Inferior parietal cortex (tissue), 1 donor: ENCODE data around the gene ELK3.

ENCODE experiments used
- DNase-seq: peaks from one replicate; pipeline ENCODE4 v3.0.0-alpha.2; 2016; ENCODE audit errors: extremely low spot score

Gene ELK3

DNA sequence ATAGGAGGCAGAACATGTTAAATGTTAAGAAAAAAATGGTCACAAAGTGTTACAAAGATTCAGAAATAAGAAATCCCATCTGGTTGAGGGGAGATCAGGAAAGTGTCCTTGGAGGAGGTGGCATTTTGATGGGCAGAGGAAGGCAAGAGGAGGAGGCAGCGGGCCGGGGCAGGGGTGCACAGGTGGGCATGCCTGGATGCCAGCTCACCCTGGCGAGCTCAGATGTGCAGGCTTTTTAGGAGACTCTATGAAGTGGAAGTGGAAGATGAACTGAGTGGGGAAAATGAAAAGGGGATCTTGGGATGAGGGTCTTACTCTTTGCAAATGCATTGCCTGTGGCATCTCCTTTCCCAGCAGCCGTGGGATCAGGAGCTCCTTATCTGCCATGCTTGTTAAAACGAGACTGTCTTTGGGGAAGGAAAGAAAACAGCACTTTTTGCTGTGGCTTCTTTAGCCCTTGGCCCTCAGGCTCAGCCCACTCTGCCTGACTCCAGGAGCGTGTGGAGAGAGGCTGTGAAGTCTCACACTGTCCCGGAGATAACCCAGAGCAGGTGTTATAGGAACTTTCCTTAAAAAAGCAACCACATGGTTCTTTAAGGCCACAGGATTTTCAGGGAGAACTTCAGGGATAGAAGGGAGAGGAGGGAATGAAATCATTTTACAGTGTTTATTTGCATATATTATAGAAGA is 62.6 kb downstream of the ELK3 start:
- DNase-seq: no peak

DNA sequence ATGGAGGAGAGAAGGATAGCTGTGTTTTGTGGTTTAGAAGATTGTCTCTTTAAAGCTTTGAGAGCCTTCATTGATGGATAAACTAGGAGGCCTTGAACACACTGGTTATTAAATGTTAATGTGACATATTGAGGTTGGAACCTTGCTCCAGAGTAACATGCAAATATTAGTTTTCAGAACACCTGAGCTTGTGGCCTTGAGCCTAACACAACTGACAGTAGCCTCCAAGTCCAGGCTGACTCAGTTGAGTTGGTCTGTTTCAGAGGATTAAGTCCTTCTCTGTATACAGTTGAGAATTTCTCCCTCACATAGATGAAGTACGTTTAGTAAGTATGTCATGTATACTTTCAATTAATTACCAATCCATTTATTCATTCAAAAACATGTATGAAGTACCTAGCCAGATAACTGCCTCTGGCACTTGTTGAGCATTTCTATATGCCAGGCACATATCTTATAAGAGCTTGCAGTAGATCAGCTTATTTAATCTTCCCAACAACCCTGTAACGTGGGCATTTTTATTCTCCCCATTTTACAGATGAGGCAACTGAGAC is 63.5 kb downstream of the ELK3 start:
- DNase-seq: no peak

DNA sequence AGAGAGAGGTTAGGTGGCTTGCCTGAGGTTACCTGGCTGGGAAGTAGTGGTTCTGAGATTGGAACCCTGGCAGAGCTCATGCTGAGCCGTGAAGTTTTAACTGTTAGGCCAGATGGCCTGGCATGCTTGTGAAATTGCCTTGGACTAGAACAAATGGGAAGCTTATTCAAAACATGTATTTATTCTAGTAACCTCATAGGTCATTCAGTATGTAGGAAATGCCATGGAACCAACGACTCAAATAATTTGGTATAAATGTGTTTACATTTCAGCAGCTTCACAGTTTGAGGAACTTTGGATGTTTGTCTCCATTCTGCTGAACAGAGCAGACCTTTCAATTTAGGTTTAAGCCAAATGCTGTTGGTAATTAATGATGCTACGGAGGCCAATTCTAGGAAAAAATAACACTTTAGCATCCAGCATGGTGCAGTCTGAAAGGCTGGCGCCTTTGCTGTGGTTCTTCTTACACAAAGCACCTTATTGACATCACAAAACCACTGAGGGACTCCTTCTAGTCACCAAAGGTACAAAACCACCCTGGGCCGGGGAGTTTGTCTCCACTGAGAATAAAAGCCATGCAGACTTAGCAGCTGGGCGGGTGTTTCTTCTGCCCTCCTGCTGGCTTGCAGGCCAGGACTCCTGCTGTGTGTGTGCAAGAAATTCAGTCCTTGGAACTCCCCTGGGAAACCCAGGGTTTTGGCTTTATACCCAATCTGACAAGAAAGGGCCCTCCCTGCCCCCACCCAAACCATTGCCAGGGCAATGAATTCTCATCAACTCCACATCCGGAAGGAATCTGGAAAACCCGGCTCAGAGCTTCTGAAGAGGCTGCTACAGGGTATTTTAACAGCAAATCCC is 64.2 kb downstream of the ELK3 start:
- no peak for DNase-seq

GRCh38 chr12:96260231-96260630 is 66.1 kb downstream of the ELK3 start:
- DNase-seq: no peak

- no peak for DNase-seq
Observed at GRCh38 chr12:96260644-96261043, 66.5 kb downstream of the ELK3 start.

- no peak for DNase-seq
Observed at GRCh38 chr12:96261557-96261956, 67.4 kb downstream of the ELK3 start.

- no peak for DNase-seq
Observed at GRCh38 chr12:96263449-96263902, 69.3 kb downstream of the ELK3 start.

DNA sequence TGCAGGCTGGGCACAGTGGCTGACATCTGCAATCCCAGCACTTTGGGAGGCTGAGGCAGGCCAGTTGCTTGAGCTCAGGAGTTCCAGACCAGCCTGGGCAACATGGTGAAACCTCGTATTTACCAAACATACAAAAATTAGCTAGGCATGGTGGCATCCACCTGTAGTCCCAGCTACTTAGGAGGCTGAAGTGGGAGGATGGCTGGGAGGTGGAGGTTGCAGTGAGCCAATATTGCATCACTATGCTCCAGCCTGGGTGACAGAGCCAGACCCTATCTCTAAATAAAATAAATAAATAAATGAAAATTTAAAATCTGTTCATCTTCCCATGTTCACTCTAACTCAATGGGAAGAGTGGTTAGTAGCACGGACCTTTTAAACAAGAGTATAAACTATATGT is 71.2 kb downstream of the ELK3 start:
- DNase-seq: no peak

DNA sequence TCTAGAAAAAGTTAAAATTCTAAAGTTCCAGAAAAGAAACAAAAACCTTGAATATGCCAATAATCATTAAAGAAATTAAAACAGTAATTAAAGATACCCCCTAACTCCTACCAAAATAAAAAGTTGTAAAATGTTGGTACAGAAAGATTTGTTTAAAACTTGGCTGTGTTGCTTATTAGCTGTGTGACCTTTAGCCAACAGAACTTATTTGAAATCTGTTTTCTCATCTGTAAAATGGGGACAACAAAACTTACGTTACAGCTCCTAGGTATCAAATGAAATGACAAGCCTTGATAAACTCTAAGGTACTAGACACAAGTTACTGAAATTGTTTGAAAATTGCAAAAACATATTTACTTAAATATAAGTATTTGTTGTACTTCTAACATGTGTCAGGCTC is 71.7 kb downstream of the ELK3 start:
- DNase-seq: no peak

- DNase-seq: no peak
Observed at GRCh38 chr12:96266238-96266637, 72.1 kb downstream of the ELK3 start.

GRCh38 chr12:96271469-96272199 is 77.5 kb downstream of the ELK3 start:
- no peak for DNase-seq

- no peak for DNase-seq
Observed at GRCh38 chr12:96274331-96274730, 80.2 kb downstream of the ELK3 start.

- DNase-seq: no peak
Observed at GRCh38 chr12:96285158-96285557, 91.0 kb downstream of the ELK3 start.

DNA sequence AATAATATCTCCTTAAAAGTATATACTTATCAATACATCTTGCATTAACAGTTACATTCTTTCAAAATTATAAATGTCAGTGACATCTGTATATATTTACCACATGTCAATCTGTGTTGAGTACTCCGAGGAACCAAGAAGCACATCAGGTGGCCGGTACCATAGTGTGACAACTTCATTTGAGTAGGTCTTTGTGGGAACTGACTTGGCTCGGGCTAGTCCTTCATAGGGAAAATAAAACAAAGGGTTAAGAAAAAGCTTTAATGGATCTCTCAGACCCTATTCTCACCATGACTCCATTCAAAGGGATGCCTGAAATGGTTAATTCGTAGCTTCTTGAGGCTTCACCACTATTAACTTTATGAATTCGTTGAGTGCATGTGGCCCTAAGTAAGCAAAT is 94.9 kb downstream of the ELK3 start:
- no peak for DNase-seq

GRCh38 chr12:96293093-96293492 is 98.9 kb downstream of the ELK3 start:
- no peak for DNase-seq

GRCh38 chr12:96294831-96295230 is 100.7 kb downstream of the ELK3 start:
- DNase-seq: no peak

GRCh38 chr12:96295532-96296160 is 101.5 kb downstream of the ELK3 start:
- no peak for DNase-seq

GRCh38 chr12:96297504-96297903 is 103.3 kb downstream of the ELK3 start:
- no peak for DNase-seq

- DNase-seq: no peak
Observed at GRCh38 chr12:96300064-96300463, 105.9 kb downstream of the ELK3 start.

DNA sequence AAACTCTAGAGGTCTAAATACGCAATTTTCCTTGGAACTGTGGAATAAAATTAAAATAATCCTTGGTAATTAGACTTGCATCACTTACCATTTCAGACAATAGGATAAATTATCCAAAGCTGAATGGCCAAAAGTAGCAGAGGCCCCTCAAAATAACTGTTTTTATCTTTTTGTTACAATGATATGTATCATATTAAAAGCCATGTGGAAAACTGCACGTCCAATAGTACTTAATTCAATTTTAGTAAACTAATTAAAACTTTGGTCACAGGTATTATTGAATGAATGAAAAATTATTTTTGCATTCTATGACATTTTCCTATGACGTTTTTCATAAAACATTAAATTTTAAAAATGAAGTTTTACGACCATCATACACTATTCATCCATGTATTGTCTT is 107.6 kb downstream of the ELK3 start:
- DNase-seq: no peak

DNA sequence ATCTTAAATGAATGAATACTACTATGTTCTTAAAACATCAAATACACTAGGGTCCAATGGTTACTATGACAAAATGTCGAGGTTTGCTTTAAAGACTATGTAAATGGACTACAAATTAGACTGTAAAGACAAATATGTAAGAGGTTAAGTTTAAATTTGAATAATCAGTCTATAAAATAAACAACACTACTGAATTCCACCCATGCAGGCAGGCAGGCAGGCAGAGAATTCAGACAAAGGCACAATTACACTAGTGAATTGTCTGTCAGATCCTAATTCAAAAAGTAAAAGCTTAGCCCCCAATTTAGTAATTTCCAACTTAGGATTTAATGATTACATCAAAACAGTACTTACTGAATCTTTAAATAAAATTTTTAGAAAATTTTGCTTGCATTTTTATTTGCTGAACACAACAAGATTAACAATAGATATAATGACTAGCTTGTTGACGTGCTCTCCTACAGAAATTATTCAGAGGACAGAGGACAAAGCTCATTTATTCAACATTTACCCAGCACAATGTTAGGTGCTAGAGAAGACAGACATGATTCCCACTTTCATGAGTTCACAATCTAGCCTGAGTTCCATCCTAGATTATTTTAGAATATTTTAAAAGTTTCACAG is 108.6 kb downstream of the ELK3 start:
- DNase-seq: peak; percentile 64
